Fibroblast of pulmonary artery (primary cell): ENCODE measurements around the gene ANXA3.

Experiments used
- DNase-seq: peaks from one replicate; pipeline ENCODE4 v3.0.0-alpha.2; 2010; ENCODE audit warnings: low read depth
- H3K4me3 ChIP-seq: replicated peaks from 2 replicates; pipeline ENCODE4 v1.5.1; 2011; ENCODE audit warnings: low read depth, mild to moderate bottlenecking, control low read depth, low read length, moderate library complexity
- CTCF ChIP-seq: IDR thresholded peaks from 2 replicates; pipeline ENCODE4 v1.5.1; 2011; ENCODE audit warnings: mild to moderate bottlenecking, control low read depth, low read length, inconsistent platforms; ENCODE audit errors: missing control alignments

Gene ANXA3

GRCh38 chr4:78642934-78643333 is 91.4 kb downstream of the ANXA3 start:
- no peak overlapping the region for H3K4me3 ChIP-seq
- no peak for TF ChIP-seq CTCF
- DNase-seq, result no peak

- DNase-seq, result no peak
- no peak overlapping the region for H3K4me3 ChIP-seq
- TF ChIP-seq CTCF, result no peak
These were observed 92.6 kb downstream of the ANXA3 start for GRCh38 chr4:78644063-78644691.

- peak; percentile 99 for TF ChIP-seq CTCF
- peak; percentile 91 for DNase-seq
- H3K4me3 ChIP-seq, result no peak overlapping the region
These were observed 93.3 kb downstream of the ANXA3 start for GRCh38 chr4:78644744-78645330.

GRCh38 chr4:78645853-78646757 is 94.5 kb downstream of the ANXA3 start:
- peak; percentile 97 for DNase-seq
- no peak for TF ChIP-seq CTCF
- peak overlapping the region; percentile 31 for H3K4me3 ChIP-seq

- no peak overlapping the region for H3K4me3 ChIP-seq
- DNase-seq, result no peak
- no peak for TF ChIP-seq CTCF
These were observed 95.7 kb downstream of the ANXA3 start for GRCh38 chr4:78647272-78647671.

- no peak overlapping the region for H3K4me3 ChIP-seq
- no peak for TF ChIP-seq CTCF
- no peak for DNase-seq
These were observed 97.2 kb downstream of the ANXA3 start for GRCh38 chr4:78648640-78649363.
